Keratinocyte (primary cell): ENCODE measurements around the gene HOXB7.

Experiments
- CTCF ChIP-seq, 3 experiments: IDR thresholded peaks in 1 of 3; conservative IDR thresholded peaks in 1 of 3; optimal IDR thresholded peaks in 1 of 3; 2 replicates in 2 of 3; 3 replicates in 1 of 3; pipeline versions ENCODE3 to v1.5.1; 2011; ENCODE audit warnings: low read length in 3 of 3, mild to moderate bottlenecking in 3 of 3, moderate library complexity in 2 of 3, control low read depth in 1 of 3, inconsistent platforms in 1 of 3; ENCODE audit not compliant: insufficient read depth in 2 of 3; ENCODE audit errors: extremely low read depth in 1 of 3
- EZH2 ChIP-seq: IDR thresholded peaks from one replicate; pipeline ENCODE4 v1.6.1; 2012; ENCODE audit warnings: inconsistent platforms, mild to moderate bottlenecking, low read length, moderate library complexity

- TF ChIP-seq CTCF (optimal IDR thresholded peaks at IDR 0.05 in 1 of 3, IDR thresholded peaks at IDR 0.05 in 1 of 3, conservative IDR thresholded peaks at IDR 0.05 in 1 of 3; ENCODE audit: extremely low read depth in 1 of 3, insufficient read depth in 2 of 3, low read length in 3 of 3) (no peak), EZH2 (no peak)
These were observed 20.8 kb downstream of the HOXB7 start, which contains the start of gene HOXB3 for GRCh38 chr17:48589831-48590606.
